HepG2 (cell line): ENCODE measurements around the gene EMC9. TPM values are rescaled to one million over a fixed set of nuclear protein-coding genes. Genes with fewer than 3 reads are reported as not detected.

Experiments used
- ELF3 ChIP-seq: IDR thresholded peaks from 2 replicates; pipeline ENCODE4 v1.6.1; 2016; ENCODE audit warnings: missing genetic modification reagents, missing compliant biosample characterization
- HOMEZ ChIP-seq: IDR thresholded peaks from 2 replicates; pipeline ENCODE4 v1.6.1; 2016; ENCODE audit warnings: low read depth
- KAT2B ChIP-seq: fragments of 150-350 bp; IDR thresholded peaks from 2 replicates; pipeline ENCODE4 v1.6.1; 2014; ENCODE audit warnings: low read depth, low read length, borderline replicate concordance
- MXD4 ChIP-seq: IDR thresholded peaks from 2 replicates; pipeline ENCODE4 v1.6.1; 2016; ENCODE audit warnings: mild to moderate bottlenecking, missing biosample characterization, missing genetic modification reagents
- NRL ChIP-seq: sonication (generic); formaldehyde crosslinking; IDR thresholded peaks from 2 replicates; pipeline ENCODE4 v1.5.0; 2020; ENCODE audit warnings: missing genetic modification reagents, mild to moderate bottlenecking, moderate library complexity, borderline replicate concordance
- REST ChIP-seq, 2 experiments: IDR thresholded peaks; 2 replicates each; pipeline ENCODE4 v1.6.1; 2011 to 2012; ENCODE audit warnings: low read length in 2 of 2, borderline replicate concordance in 1 of 2, low read depth in 1 of 2, mild to moderate bottlenecking in 1 of 2, moderate library complexity in 1 of 2
- ZBTB1 ChIP-seq: sonication (generic); formaldehyde crosslinking; IDR thresholded peaks from 2 replicates; pipeline ENCODE4 v1.4.0; 2020; ENCODE audit warnings: missing genetic modification reagents, borderline replicate concordance
- ZNF260 ChIP-seq: sonication (generic); formaldehyde crosslinking; IDR thresholded peaks from 2 replicates; pipeline ENCODE4 v1.4.0; 2020; ENCODE audit warnings: missing genetic modification reagents, low read depth, mild to moderate bottlenecking, borderline replicate concordance
- ZNF773 ChIP-seq: sonication (generic); formaldehyde crosslinking; IDR thresholded peaks from 2 replicates; pipeline ENCODE4 v1.4.0; 2020; ENCODE audit warnings: missing genetic modification reagents, borderline replicate concordance
- ZNF775 ChIP-seq: sonication (generic); formaldehyde crosslinking; IDR thresholded peaks from 2 replicates; pipeline ENCODE4 v1.4.0; 2020; ENCODE audit warnings: missing genetic modification reagents, mild to moderate bottlenecking, moderate library complexity, borderline replicate concordance
- polyA plus RNA-seq, 8 experiments: library from polyadenylated mRNA; depleted of rRNA in 3 of 8; stranded (reverse) in 7 of 8; unstranded in 1 of 8; fragments of >200 nt; fragmentation: Illumina TruSeq in 4 of 8; extraction: Trizol in 4 of 8; gene quantifications; 2 replicates each; pipeline versions ENCODE4 v1.2.1 to v1.2.3, GENCODE V29; 2011 to 2016; ENCODE audit warnings: low read depth in 4 of 8, missing spikeins in 1 of 8, mixed read lengths in 1 of 8; ENCODE audit not compliant: insufficient read depth in 1 of 8
- total RNA-seq, 5 experiments: library from RNA; depleted of rRNA; stranded (reverse); fragments of >200 nt; fragmentation: Illumina TruSeq; extraction: Trizol; gene quantifications; 2 replicates each; pipeline ENCODE4 v1.2.3, GENCODE V29; 2016; ENCODE audit warnings: low read depth in 1 of 5
- TF ChIP-seq, protein P1 (sequence below): sonication (generic); formaldehyde crosslinking; IDR thresholded peaks from 2 replicates; pipeline ENCODE4 v1.9.0; 2021; ENCODE audit warnings: mild to moderate bottlenecking, missing genetic modification reagents
- TF ChIP-seq, protein P2 (sequence below): sonication (generic); formaldehyde crosslinking; IDR thresholded peaks from 2 replicates; pipeline ENCODE4 v1.4.0; 2020; ENCODE audit warnings: missing genetic modification reagents
- TF ChIP-seq, protein P3 (sequence below): sonication (generic); formaldehyde crosslinking; IDR thresholded peaks from 2 replicates; pipeline ENCODE4 v1.8.1; 2023; ENCODE audit warnings: mild to moderate bottlenecking, inconsistent platforms, moderate library complexity, missing genetic modification reagents, borderline replicate concordance

Gene EMC9
- total and polyA plus RNA-seq, 2 of the 13 experiments (the other 11 are each of a cell fraction or from before 2014, with no cell fraction given) = 60.5 to 78.7 TPM

DNA sequence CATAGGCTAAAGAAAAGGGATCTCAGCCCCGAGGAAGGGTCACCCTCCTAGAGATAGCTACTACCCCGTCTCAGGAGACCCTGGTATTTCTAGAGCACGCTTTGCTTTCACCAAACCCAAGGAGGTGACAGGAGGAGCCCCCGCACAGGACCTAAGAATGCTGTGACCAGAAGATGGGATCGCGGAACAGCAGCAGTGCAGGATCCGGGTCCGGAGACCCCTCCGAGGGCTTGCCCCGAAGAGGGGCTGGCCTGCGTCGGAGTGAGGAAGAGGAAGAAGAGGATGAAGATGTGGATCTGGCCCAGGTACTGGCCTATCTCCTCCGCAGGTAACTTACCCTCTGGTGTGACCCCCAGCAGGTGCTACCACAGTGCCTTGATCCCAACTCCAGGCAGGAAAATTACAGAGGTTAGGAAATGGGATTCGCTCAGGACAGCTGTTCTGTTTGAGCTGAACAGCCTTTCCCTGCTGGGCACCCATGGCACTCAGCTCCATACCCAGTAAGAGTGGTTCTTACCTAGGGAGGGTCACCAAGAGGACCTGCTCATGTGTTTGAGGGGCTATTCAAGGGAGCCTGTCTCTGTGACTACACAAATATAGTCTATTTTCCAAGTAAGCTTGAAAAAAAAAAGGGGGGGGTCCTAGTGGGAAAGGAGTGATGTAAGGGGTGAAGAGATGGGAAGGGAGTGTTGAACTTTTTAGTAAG is 25.8 kb downstream of the EMC9 start (continued):
- TF ChIP-seq ZNF775 (CRISPR knock-in tag) (no peak), KAT2B (no peak), HOMEZ (no peak), ZNF260 (CRISPR knock-in tag) (no peak), ELF3 (CRISPR knock-in tag) (no peak), REST (IDR thresholded peaks at IDR 0.05; ENCODE audit: borderline replicate concordance in 1 of 2, low read depth in 1 of 2, low read length in 2 of 2) (no peak), MXD4 (CRISPR knock-in tag) (no peak), ZNF773 (CRISPR knock-in tag) (no peak), NRL (CRISPR knock-in tag) (peak; percentile 90), ZBTB1 (CRISPR knock-in tag) (no peak)
- TF ChIP-seq, protein P1, sequence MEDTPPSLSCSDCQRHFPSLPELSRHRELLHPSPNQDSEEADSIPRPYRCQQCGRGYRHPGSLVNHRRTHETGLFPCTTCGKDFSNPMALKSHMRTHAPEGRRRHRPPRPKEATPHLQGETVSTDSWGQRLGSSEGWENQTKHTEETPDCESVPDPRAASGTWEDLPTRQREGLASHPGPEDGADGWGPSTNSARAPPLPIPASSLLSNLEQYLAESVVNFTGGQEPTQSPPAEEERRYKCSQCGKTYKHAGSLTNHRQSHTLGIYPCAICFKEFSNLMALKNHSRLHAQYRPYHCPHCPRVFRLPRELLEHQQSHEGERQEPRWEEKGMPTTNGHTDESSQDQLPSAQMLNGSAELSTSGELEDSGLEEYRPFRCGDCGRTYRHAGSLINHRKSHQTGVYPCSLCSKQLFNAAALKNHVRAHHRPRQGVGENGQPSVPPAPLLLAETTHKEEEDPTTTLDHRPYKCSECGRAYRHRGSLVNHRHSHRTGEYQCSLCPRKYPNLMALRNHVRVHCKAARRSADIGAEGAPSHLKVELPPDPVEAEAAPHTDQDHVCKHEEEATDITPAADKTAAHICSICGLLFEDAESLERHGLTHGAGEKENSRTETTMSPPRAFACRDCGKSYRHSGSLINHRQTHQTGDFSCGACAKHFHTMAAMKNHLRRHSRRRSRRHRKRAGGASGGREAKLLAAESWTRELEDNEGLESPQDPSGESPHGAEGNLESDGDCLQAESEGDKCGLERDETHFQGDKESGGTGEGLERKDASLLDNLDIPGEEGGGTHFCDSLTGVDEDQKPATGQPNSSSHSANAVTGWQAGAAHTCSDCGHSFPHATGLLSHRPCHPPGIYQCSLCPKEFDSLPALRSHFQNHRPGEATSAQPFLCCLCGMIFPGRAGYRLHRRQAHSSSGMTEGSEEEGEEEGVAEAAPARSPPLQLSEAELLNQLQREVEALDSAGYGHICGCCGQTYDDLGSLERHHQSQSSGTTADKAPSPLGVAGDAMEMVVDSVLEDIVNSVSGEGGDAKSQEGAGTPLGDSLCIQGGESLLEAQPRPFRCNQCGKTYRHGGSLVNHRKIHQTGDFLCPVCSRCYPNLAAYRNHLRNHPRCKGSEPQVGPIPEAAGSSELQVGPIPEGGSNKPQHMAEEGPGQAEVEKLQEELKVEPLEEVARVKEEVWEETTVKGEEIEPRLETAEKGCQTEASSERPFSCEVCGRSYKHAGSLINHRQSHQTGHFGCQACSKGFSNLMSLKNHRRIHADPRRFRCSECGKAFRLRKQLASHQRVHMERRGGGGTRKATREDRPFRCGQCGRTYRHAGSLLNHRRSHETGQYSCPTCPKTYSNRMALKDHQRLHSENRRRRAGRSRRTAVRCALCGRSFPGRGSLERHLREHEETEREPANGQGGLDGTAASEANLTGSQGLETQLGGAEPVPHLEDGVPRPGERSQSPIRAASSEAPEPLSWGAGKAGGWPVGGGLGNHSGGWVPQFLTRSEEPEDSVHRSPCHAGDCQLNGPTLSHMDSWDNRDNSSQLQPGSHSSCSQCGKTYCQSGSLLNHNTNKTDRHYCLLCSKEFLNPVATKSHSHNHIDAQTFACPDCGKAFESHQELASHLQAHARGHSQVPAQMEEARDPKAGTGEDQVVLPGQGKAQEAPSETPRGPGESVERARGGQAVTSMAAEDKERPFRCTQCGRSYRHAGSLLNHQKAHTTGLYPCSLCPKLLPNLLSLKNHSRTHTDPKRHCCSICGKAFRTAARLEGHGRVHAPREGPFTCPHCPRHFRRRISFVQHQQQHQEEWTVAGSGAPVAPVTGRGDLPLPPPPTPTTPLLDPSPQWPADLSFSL (CRISPR knock-in tag) = no peak
- TF ChIP-seq, protein P2, sequence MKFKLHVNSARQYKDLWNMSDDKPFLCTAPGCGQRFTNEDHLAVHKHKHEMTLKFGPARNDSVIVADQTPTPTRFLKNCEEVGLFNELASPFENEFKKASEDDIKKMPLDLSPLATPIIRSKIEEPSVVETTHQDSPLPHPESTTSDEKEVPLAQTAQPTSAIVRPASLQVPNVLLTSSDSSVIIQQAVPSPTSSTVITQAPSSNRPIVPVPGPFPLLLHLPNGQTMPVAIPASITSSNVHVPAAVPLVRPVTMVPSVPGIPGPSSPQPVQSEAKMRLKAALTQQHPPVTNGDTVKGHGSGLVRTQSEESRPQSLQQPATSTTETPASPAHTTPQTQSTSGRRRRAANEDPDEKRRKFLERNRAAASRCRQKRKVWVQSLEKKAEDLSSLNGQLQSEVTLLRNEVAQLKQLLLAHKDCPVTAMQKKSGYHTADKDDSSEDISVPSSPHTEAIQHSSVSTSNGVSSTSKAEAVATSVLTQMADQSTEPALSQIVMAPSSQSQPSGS (CRISPR knock-in tag) = no peak
- TF ChIP-seq, protein P3, sequence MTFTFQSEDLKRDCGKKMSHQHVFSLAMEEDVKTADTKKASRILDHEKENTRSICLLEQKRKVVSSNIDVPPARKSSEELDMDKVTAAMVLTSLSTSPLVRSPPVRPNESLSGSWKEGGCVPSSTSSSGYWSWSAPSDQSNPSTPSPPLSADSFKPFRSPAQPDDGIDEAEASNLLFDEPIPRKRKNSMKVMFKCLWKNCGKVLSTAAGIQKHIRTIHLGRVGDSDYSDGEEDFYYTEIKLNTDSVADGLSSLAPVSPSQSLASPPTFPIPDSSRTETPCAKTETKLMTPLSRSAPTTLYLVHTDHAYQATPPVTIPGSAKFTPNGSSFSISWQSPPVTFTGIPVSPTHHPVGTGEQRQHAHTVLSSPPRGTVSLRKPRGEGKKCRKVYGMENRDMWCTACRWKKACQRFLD (CRISPR knock-in tag) = no peak
